ENCODE results near the gene GNG8.

GNG8 gene

GRCh38 chr19:46656541-46656940, 20.5 kb upstream of the GNG8 start:
- H3K4me3 ChIP-seq (replicated peaks; ENCODE audit: low read depth, low read length), result no peak overlapping the region
- DNase-seq (ENCODE audit: low read depth), result no peak
- TF ChIP-seq CTCF (IDR thresholded peaks at IDR 0.05; ENCODE audit: low read length, missing control alignments), result no peak

GRCh38 chr19:46654621-46655152, 18.7 kb upstream of the GNG8 start:
- no peak for TF ChIP-seq CTCF (IDR thresholded peaks at IDR 0.05; ENCODE audit: low read length, missing control alignments)
- H3K4me3 ChIP-seq (replicated peaks; ENCODE audit: low read depth, low read length), result no peak overlapping the region
- no peak for DNase-seq (ENCODE audit: low read depth)

- TF ChIP-seq CTCF (IDR thresholded peaks at IDR 0.05; ENCODE audit: low read length, missing control alignments), result no peak
- no peak overlapping the region for H3K4me3 ChIP-seq (replicated peaks; ENCODE audit: low read depth, low read length)
- no peak for DNase-seq (ENCODE audit: low read depth)
These were observed 14.4 kb upstream of the GNG8 start for GRCh38 chr19:46650445-46650844.

GRCh38 chr19:46648961-46649960, 13.3 kb upstream of the GNG8 start:
- H3K4me3 ChIP-seq (replicated peaks; ENCODE audit: low read depth, low read length), result no peak overlapping the region
- TF ChIP-seq CTCF (IDR thresholded peaks at IDR 0.05; ENCODE audit: low read length, missing control alignments), result no peak
- DNase-seq (ENCODE audit: low read depth), result no peak

GRCh38 chr19:46648060-46648960, 12.3 kb upstream of the GNG8 start:
- no peak for DNase-seq (ENCODE audit: low read depth)
- no peak overlapping the region for H3K4me3 ChIP-seq (replicated peaks; ENCODE audit: low read depth, low read length)
- TF ChIP-seq CTCF (IDR thresholded peaks at IDR 0.05; ENCODE audit: low read length, missing control alignments), result no peak

GRCh38 chr19:46646402-46646801, 10.4 kb upstream of the GNG8 start:
- no peak for DNase-seq (ENCODE audit: low read depth)
- TF ChIP-seq CTCF (IDR thresholded peaks at IDR 0.05; ENCODE audit: low read length, missing control alignments), result no peak
- no peak overlapping the region for H3K4me3 ChIP-seq (replicated peaks; ENCODE audit: low read depth, low read length)

Data from fibroblast of pulmonary artery (primary cell).